ENCODE measurements around the gene ZCCHC7.

- TF ChIP-seq CTCF (IDR thresholded peaks at IDR 0.05) (no peak), POLR2A (IDR thresholded peaks at IDR 0.05) (no peak)
Measured at GRCh38 chr9:37179576-37179975, 59.2 kb downstream of the ZCCHC7 start.
